Uterus (tissue), 2 donors: Measurements from ENCODE around the gene S100A16.

Experiments
- POLR2A ChIP-seq, 2 donors: fragments of 450-650 bp; IDR thresholded peaks; one replicate each; pipeline ENCODE4 v1.6.1; 2016; ENCODE audit warnings: antibody characterized with exemption in 2 of 2, mild to moderate bottlenecking in 1 of 2, moderate library complexity in 1 of 2
- TF ChIP-seq, protein P1 (sequence below), 4 experiments: fragments of 200-600 bp in 2 of 4; fragments of 450-650 bp in 2 of 4; sonication (generic) in 2 of 4; IDR thresholded peaks; one replicate each; pipeline ENCODE4 v1.5.1; 2016 to 2019; ENCODE audit warnings: antibody characterized with exemption in 4 of 4, mild to moderate bottlenecking in 2 of 4, moderate library complexity in 1 of 4

DNA sequence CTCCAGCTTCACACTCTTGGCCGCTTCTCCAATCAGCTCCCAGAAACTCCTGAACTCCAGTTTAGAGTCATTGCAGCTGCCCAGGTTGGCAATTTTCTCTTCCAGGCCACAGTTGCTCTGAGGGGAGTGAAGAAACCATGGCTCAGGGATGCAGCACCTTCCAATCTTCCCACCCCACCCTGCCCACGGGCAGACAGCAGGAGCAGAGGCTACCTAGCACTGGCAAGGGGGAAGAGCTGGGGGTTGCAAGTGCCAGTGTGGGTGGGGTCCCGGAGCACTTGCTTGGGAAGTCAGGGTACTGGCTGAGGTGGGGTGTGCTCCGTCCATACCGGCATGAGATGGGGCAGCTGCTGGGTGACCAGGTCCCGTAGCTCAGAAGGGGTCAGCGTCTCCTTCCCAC is 2.0 kb upstream of the S100A16 start:
- TF ChIP-seq, protein P1, sequence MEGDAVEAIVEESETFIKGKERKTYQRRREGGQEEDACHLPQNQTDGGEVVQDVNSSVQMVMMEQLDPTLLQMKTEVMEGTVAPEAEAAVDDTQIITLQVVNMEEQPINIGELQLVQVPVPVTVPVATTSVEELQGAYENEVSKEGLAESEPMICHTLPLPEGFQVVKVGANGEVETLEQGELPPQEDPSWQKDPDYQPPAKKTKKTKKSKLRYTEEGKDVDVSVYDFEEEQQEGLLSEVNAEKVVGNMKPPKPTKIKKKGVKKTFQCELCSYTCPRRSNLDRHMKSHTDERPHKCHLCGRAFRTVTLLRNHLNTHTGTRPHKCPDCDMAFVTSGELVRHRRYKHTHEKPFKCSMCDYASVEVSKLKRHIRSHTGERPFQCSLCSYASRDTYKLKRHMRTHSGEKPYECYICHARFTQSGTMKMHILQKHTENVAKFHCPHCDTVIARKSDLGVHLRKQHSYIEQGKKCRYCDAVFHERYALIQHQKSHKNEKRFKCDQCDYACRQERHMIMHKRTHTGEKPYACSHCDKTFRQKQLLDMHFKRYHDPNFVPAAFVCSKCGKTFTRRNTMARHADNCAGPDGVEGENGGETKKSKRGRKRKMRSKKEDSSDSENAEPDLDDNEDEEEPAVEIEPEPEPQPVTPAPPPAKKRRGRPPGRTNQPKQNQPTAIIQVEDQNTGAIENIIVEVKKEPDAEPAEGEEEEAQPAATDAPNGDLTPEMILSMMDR (IDR thresholded peaks at IDR 0.05): no peak
- no peak for TF ChIP-seq POLR2A (IDR thresholded peaks at IDR 0.05)
